HEK293 (cell line): ENCODE measurements around the gene LENEP.

Experiments used
- CTCF ChIP-seq: fragments of 450-650 bp; formaldehyde crosslinking; IDR thresholded peaks from 2 replicates; pipeline ENCODE4 v1.5.1; 2016; ENCODE audit warnings: missing biosample characterization, missing genetic modification characterization
- GLI2 ChIP-seq: fragments of 450-650 bp; formaldehyde crosslinking; IDR thresholded peaks from 2 replicates; pipeline ENCODE4; 2017; ENCODE audit warnings: missing biosample characterization, missing genetic modification characterization, low read depth, borderline replicate concordance
- RBAK ChIP-seq: fragments of 450-650 bp; formaldehyde crosslinking; IDR thresholded peaks from 2 replicates; pipeline ENCODE4 v1.5.1; 2016; ENCODE audit warnings: missing biosample characterization, missing genetic modification characterization
- ZNF114 ChIP-seq: fragments of 450-650 bp; formaldehyde crosslinking; IDR thresholded peaks from 2 replicates; pipeline ENCODE4 v1.5.0; 2017; ENCODE audit warnings: missing biosample characterization, missing genetic modification characterization
- ZNF777 ChIP-seq: fragments of 450-650 bp; formaldehyde crosslinking; IDR thresholded peaks from 2 replicates; pipeline ENCODE4 v1.5.1; 2017; ENCODE audit warnings: missing biosample characterization, missing genetic modification characterization, borderline replicate concordance

- TF ChIP-seq CTCF (no peak), GLI2 (tag by site-specific recombination) (no peak), RBAK (tag by site-specific recombination) (no peak), ZNF114 (tag by site-specific recombination) (no peak), ZNF777 (tag by site-specific recombination) (no peak)
Measured at GRCh38 chr1:154989195-154989860, 4.1 kb upstream of the LENEP start.
